SJCRH30 (cell line): ENCODE data around the gene OSGIN1. TPM values are rescaled to one million over a fixed set of nuclear protein-coding genes. Genes with fewer than 3 reads are reported as not detected.
A peak's percentile ranks its signal among the peaks of the same experiment; 100 is the strongest.

Source experiments
- DNase-seq, 2 experiments: peaks; one replicate each; pipeline ENCODE4 v3.0.0-alpha.2; 2015 to 2020
- H3K27ac ChIP-seq: fragments of 250-450 bp; sonication (Bioruptor Pico); 2 replicates; pipeline ENCODE4 v1.5.1; 2020; ENCODE audit warnings: mild to moderate bottlenecking, moderate library complexity
- H3K27me3 ChIP-seq: fragments of 250-450 bp; sonication (Bioruptor Pico); 2 replicates; pipeline ENCODE4 v1.5.1; 2020; ENCODE audit warnings: mild to moderate bottlenecking, moderate library complexity
- H3K36me3 ChIP-seq: fragments of 250-450 bp; sonication (Bioruptor Pico); 2 replicates; pipeline ENCODE4 v1.5.1; 2020; ENCODE audit warnings: mild to moderate bottlenecking, moderate library complexity
- H3K4me1 ChIP-seq: fragments of 250-450 bp; sonication (Bioruptor Pico); 2 replicates; pipeline ENCODE4 v1.5.1; 2020; ENCODE audit warnings: mild to moderate bottlenecking, moderate library complexity
- H3K4me3 ChIP-seq: fragments of 250-450 bp; sonication (Bioruptor Pico); 2 replicates; pipeline ENCODE4 v1.5.1; 2020; ENCODE audit warnings: mild to moderate bottlenecking, moderate library complexity
- H3K9me3 ChIP-seq: fragments of 250-450 bp; sonication (Bioruptor Pico); replicated peaks from 2 replicates; pipeline ENCODE4 v1.5.1; 2020; ENCODE audit warnings: mild to moderate bottlenecking, moderate library complexity
- total RNA-seq: library from RNA; depleted of rRNA; stranded (reverse); fragments of >200 nt; shearing (Covaris generic); gene quantifications from 2 replicates; pipeline ENCODE4 v1.2.3, GENCODE V29; 2014

The OSGIN1 gene
- total RNA-seq, 1 experiment from 2014 or later, result 1.7 TPM

DNA sequence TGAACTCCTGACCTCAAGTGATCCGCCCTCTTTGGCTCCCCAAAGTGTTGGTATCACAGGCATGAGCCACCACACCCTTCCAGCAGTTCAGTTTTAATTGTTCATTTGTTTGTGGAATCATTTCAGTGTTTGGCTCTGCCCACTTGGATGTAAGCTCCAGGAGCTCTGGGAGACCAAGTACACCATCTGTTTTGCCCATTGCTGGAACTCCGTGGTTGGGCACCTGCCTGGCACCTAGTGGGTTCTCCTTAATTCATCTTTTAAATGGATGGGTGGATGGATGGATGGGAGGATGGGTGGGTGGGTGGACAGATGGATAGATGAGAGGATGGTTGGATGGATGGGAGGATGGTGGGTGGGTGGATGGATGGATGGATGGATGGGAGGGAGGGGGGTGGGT is 14.1 kb downstream of the OSGIN1 start:
- no peaks in the 10 kb centered on the region for H3K4me1 ChIP-seq
- no peak overlapping the region for H3K27ac ChIP-seq
- no peak overlapping the region for H3K4me3 ChIP-seq
- no peaks in the 10 kb centered on the region for H3K27me3 ChIP-seq
- no peaks in the 10 kb centered on the region for H3K36me3 ChIP-seq
- no peaks in the 10 kb centered on the region for H3K9me3 ChIP-seq
- DNase-seq, result no peak

DNA sequence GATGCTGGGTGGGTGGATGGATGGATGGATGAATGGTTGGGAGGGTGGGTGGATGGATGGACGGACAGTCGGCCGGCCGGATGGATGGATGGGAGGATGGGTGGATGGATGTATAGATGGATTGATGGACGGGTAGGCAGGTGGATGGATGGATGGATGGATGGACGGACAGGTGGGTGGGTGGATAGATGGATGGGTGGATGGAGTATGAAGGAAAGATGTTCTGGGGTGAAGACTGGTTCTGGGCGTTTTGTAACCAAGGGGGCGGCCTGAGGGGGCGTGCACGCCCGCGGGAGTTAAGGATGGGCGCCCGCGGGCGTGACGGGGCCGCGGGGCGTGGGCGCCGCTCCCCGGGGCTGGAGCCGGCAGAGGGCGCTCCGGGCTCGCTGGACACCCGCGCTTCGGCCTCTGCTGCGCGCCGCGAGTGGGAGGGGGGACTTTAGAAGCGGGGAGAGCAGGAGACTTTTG is 14.8 kb downstream of the OSGIN1 start, which contains the start of gene NECAB2:
NECAB2 (plus strand) TSS at position 407 of the 468 bp plus-strand sequence. CDS start 405 bp downstream, outside the sequence.
- Histone ChIP-seq H3K27me3 (no peaks in the 10 kb centered on the region), H3K36me3 (no peaks in the 10 kb centered on the region), H3K27ac (no peak within 1 kb of the TSS), H3K9me3 (no peaks in the 10 kb centered on the region), H3K4me3 (peak within 1 kb of the TSS; percentile 39; the same call in 1 of the 2 replicates), H3K4me1 (no peaks in the 10 kb centered on the region)
- peak; percentile 32 to 53 for DNase-seq

DNA sequence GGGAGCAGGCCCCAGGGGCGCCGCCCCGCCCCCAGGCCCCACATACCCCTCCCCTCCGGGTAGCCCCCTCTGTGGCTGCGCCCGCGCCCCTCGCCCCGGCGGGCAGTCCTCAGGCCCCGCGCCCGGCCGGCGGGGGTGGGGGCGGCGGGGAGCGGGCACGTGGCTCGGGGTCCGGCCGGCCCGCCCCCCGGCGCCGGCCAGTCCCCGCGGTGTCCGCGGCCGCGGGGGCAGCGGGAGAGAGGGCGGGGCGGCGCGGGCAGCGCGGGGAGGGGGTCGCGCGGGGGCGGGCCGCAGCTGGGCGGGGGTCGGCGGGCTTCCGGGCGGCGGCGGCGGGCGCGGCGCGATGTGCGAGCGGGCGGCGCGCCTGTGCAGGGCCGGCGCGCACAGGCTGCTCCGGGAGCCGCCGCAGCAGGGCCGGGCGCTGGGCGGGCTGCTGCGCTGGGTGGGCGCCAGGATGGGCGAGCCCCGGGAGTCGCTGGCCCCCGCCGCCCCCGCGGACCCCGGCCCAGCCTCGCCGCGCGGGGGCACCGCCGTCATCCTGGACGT is 15.3 kb downstream of the OSGIN1 start:
- H3K4me1 ChIP-seq, result no peaks in the 10 kb centered on the region
- DNase-seq, result no peak
- H3K27ac ChIP-seq, result no peak overlapping the region
- H3K4me3 ChIP-seq, result peak overlapping the region; percentile 39; the same call in 1 of the 2 replicates
- H3K27me3 ChIP-seq, result no peaks in the 10 kb centered on the region
- no peaks in the 10 kb centered on the region for H3K36me3 ChIP-seq
- no peaks in the 10 kb centered on the region for H3K9me3 ChIP-seq

DNA sequence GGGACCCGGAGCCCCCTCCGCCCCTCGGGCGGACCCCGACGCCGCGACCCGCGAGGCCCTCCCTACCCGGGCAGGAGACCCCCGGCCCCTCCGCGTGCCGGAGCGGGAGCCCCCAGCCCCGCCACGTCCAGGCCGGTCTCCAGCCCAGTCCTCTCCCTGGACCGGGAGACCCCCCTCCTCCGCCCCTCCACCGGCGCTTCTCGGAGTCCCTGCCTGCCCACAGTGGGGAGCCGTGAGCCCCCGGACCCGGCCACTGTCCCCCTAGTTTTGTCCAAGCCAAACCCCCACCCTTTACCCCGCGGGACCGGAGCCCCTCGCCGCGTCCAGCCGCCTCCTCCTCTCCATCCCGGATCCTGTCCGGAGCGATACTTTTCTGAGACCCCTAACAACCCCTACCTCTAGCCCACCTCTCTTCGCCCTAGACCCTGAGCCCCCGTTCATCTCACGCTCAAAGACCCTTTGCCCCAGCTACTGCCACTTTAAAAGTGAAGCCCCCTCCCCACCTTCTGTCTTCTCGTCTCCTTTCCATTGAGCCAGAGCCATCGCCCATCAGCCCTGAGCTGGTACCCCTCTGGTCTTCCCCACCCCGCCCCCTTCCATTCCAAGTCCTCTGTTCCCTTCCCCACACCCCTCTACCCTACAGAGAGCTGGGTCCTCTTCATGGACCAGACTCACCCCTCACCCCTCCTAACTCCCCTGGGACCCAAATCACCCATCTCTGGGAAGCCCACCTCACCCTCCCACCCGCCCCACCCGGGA is 16.0 kb downstream of the OSGIN1 start:
- Histone ChIP-seq H3K4me3 (no peak overlapping the region), H3K4me1 (no peaks in the 10 kb centered on the region), H3K27ac (no peak overlapping the region), H3K27me3 (no peaks in the 10 kb centered on the region), H3K36me3 (no peaks in the 10 kb centered on the region), H3K9me3 (no peaks in the 10 kb centered on the region)
- no peak for DNase-seq

DNA sequence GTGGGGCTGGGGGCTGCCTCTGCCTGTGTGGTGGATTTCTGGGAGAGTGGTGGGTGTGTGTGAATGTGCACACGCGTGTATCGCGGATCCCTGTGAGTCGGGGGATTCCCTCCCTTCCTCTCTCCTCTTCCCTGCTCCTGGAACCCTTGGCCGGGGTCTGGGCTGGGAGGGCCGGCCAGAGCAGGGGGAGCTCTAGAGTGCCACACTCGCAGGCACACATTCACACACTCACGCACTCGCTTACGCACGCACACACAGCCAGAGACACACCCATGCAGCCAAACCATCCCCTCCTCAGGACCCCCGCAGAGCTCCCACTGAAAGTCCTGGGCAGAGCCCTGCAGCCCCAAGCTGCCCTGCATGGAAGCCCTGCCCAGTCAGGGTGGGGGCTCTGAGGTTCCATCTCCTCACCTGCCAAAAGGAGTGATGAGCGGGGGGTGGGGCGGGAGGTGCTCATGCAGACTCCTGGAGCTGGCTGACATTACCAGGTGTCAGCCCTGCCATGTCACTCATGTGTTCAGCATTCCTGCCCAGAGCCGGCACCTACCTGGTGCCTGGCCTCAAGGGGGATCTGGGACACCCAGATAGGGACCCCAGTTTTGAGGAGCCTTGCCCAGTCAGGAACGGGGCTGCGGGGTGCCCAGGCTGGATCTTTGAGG is 16.9 kb downstream of the OSGIN1 start:
- DNase-seq, result no peak

DNA sequence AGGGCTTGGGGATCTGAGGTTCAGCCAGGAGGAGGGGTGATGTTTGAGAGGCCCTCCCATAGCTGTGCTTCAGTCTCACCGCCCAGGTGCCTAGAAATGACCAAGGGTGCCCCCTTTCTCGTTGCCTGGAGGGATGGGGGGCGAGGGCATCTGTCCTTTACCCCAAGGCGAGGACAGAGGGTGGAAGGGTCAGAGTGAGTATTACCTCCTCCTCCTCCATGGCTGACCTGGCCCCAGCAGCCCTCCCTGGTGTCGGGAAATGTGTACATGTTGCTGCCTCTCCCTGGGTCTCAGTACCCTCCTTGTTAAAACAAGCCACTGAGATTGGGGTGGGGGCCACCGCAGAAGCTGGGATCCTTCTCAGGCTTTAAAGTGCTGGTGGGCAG is 17.4 kb downstream of the OSGIN1 start:
- Histone ChIP-seq H3K27ac (no peak overlapping the region), H3K4me3 (no peak overlapping the region), H3K36me3 (no peaks in the 10 kb centered on the region), H3K9me3 (no peaks in the 10 kb centered on the region), H3K27me3 (no peaks in the 10 kb centered on the region), H3K4me1 (no peaks in the 10 kb centered on the region)
- DNase-seq, result no peak

More for the DNA sequence above, 16.9 kb downstream of the OSGIN1 start:
- Histone ChIP-seq H3K9me3 (no peaks in the 10 kb centered on the region), H3K36me3 (no peaks in the 10 kb centered on the region), H3K27me3 (no peaks in the 10 kb centered on the region), H3K27ac (no peak overlapping the region), H3K4me1 (no peaks in the 10 kb centered on the region), H3K4me3 (no peak overlapping the region)

DNA sequence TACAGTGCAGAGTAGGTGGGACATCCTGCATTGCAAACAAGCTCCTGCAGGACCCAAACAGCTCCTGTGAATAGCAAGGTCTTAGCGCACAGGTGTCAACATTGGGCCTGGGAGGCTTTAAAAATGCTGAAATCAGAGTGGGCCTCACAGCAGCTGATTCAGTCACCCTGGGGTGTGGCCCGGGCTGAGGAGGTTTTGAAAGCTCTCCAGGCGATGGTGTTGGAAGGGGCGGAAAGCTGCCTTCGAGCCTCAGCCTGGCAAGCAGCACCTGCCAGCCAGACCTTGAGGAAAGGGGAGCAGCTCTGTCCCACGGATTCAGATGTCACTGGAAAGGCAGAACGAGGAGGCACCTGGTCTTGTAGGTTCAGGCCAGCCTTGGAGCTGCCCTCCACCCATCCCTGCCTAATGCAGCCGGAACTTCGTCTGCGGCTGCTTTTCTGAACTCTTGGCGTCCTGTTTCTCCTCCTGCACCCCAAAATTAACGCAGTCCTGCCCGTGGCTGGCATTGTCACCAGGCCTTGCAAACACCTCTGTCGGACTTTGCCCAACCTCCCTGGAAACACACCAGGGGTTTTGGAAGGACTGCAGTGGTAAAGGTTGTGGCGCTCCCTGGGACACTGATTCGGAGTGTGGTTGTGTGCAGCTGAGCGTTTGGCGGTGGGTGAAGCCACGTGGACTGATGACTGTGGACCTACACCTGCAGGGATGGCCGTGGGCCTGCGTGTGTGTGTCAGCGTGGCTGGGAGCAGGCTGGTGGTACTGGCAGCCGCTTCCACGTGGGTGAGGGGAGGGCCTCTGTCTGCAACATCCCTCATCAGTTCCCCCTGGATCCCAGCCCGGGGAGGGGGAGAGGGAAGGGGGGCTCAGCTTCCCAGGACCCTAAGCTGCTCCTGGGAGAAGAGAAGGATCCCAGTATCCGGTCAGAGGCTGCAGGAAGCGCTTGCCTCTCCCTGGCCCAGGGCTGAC is 18.4 kb downstream of the OSGIN1 start:
- Histone ChIP-seq H3K27ac (no peak overlapping the region), H3K9me3 (no peaks in the 10 kb centered on the region), H3K36me3 (no peaks in the 10 kb centered on the region), H3K27me3 (no peaks in the 10 kb centered on the region), H3K4me1 (no peaks in the 10 kb centered on the region), H3K4me3 (no peak overlapping the region)
- no peak for DNase-seq

DNA sequence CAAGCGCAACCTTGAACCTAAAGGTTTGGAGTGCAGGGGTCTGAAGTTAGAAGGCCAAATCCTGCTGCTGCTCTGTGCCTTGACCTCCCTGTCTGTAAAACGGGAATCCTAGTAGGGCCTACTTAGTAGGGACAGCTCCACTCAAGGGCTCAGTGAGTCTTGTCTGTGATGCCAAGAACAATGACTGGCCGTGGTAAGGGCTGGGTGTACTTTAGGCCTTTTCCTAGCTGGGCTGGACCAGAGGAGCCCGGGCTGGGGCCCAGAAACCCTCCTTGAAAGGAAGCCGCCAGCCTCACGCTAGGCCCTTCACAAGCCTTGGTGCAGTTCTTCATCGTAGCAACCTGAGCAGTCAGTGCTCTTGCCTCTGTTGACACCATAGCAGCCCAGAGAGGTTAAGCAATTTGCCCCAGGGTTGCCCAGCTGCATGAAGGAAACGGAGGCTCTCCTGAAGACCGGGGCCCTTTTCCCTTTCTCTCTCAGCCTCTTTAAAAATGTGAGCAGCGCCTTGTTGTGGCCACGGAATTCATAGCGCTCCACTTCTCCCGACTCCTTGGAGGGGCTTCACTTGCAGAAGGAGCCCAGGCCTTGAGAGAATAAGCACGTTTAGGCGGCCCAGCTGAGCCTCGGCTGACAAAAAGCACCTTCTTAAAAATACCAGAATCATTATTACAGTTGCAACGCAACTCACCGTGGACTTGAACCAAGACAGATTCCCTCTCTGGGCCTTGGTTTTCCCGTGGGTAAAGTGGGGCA is 19.4 kb downstream of the OSGIN1 start:
- no peaks in the 10 kb centered on the region for H3K4me1 ChIP-seq
- no peaks in the 10 kb centered on the region for H3K36me3 ChIP-seq
- H3K27me3 ChIP-seq, result no peaks in the 10 kb centered on the region
- no peak for DNase-seq
- H3K27ac ChIP-seq, result no peak overlapping the region
- H3K9me3 ChIP-seq, result no peaks in the 10 kb centered on the region
- H3K4me3 ChIP-seq, result no peak overlapping the region

DNA sequence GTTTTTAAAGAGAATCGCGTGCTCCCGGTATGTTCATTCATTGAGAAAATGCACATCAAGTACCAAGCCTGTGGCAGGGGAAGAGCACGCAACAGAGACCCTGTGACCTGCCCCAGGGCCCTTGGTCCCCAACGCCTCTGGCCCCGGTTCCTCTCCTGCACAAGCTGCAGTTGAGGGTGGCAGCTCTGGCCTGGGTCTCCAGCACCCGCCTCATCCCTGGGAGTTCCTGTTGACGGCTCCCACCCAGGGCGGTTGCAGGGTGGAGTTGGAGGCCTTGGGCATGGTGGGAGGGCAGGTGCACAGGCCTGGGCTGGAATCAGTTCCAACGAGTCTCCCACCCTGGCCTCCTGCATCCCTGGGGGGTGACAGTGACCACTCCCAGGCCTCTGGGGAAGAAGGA is 20.0 kb downstream of the OSGIN1 start:
- DNase-seq, result no peak
- Histone ChIP-seq H3K27ac (no peak overlapping the region), H3K36me3 (no peaks in the 10 kb centered on the region), H3K9me3 (no peaks in the 10 kb centered on the region), H3K27me3 (no peaks in the 10 kb centered on the region), H3K4me3 (no peak overlapping the region), H3K4me1 (no peaks in the 10 kb centered on the region)

DNA sequence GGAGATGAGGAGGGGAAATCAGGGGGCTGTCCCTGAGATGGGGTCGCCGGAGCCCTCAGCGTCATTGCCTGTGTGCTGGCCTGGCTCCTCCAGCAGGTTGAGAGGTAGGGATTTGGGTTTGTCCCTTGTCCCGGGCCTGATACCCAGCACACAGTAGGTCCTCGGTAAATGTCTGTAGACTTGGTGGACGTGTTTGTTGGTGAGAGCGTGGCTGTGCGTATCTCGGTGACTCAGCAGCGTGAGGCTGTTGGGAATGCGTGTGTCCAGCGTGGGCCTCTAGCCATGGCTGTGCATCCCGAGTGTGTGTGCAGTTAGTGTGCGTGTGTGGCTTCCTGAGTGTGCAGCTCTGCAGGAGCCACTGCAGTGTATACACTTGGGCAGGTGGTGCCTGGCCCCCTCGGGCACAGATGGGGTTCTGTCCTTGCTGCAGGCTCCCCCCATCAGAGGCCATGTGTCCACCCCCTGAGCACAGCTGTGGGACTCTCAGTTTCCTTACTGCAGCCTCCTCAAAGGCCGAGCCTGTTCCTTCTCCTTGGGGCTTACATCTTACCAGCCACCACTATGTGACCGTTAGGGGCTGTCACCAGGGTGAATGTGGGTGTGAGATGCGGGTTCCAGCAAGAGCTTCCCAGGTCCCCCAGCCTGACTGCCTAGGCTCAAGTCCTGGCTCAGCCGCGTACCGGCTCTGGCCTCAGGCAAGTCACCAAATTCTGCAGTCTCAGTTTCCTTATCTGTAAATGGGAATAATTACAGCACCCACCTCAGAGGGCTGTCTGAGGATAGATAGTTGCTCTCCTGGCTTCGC is 20.7 kb downstream of the OSGIN1 start:
- H3K27me3 ChIP-seq, result no peaks in the 10 kb centered on the region
- no peaks in the 10 kb centered on the region for H3K4me1 ChIP-seq
- no peaks in the 10 kb centered on the region for H3K9me3 ChIP-seq
- H3K4me3 ChIP-seq, result no peak overlapping the region
- H3K36me3 ChIP-seq, result no peaks in the 10 kb centered on the region
- H3K27ac ChIP-seq, result no peak overlapping the region
- no peak for DNase-seq

DNA sequence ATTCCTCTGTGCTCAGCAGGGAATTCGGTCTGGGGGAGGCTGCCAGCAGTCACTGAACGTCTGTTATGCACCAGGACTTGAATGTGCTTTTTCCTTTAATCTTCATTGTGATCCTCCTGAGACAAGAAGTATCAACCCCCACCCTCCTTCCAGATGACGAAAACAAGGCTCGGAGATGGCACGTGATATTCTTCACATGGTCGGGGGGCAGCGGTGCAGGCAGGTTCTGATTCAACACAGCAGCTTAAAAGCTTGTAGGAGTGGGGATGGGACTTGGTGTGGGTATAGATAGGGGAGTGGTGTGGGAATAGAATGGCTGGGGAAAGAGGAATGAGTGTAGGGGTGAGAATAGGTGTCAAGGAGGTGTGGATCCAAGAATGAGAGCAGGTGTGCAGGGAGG is 21.4 kb downstream of the OSGIN1 start:
- Histone ChIP-seq H3K36me3 (no peaks in the 10 kb centered on the region), H3K4me3 (no peak overlapping the region), H3K27me3 (no peaks in the 10 kb centered on the region), H3K4me1 (no peaks in the 10 kb centered on the region), H3K27ac (no peak overlapping the region), H3K9me3 (no peaks in the 10 kb centered on the region)
- DNase-seq, result no peak

DNA sequence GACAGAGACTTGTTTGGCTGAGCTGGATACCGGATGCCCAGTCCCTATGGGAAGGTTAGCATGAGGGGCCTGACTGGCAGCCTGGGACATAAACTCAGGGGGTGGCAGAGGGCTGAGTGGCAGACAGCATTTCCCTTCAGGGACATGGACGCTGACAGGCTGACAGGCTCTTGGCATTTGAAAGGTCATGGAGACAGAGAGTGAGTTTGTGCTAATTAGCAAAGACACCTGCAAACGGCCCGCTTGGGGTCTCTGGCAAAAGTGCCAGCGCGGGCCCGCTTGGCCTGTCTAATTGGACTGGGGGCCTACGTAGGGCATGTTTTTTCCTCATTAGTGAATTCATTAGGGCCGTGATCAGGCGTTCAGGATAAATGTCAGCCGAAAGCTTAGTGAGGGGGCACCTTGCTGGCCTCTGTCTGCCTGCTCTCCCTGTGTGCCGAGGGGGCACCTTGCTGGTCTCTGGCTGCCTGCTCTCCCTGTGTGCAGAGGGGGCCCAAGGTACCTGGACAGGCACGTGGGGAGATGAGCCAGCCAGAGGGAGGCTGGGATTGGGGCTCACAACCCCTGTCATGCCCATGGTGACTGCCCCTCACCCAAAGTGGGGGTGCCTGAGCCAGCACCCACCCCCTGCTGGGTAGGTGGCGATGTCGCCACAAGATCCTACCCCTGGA is 22.7 kb downstream of the OSGIN1 start:
- no peak for DNase-seq
- no peak overlapping the region for H3K4me3 ChIP-seq
- no peaks in the 10 kb centered on the region for H3K4me1 ChIP-seq
- H3K27me3 ChIP-seq, result no peaks in the 10 kb centered on the region
- no peak overlapping the region for H3K27ac ChIP-seq
- H3K9me3 ChIP-seq, result no peaks in the 10 kb centered on the region
- no peaks in the 10 kb centered on the region for H3K36me3 ChIP-seq
